AG04449 (cell line): ENCODE data around the gene TICAM2.

ENCODE experiments used
- CTCF ChIA-PET: fragments of 350-600 bp; formaldehyde crosslinking; extraction: SDS; loops from one replicate; lab custom pipeline; 2021; ENCODE audit warnings: antibody characterized with exemption; lab: Yijun Ruan, JAX
- POLR2A ChIA-PET: fragments of 400-600, 350-600 bp; formaldehyde crosslinking; extraction: SDS; loops from one replicate; lab custom pipeline; 2020; ENCODE audit warnings: antibody characterized with exemption, inconsistent platforms; lab: Yijun Ruan, JAX
- DNase-seq: peaks from one replicate; pipeline ENCODE4 v3.0.0-alpha.2; 2010; ENCODE audit warnings: low read depth, low spot score
- H3K4me3 ChIP-seq: 2 replicates; pipeline ENCODE4 v1.5.1; 2011; ENCODE audit warnings: low read depth, mild to moderate bottlenecking, control low read depth, low read length
- CTCF ChIP-seq: IDR thresholded peaks from one replicate; pipeline ENCODE4 v1.5.1; 2011; ENCODE audit warnings: mild to moderate bottlenecking, moderate library complexity, low read length, control low read depth, inconsistent platforms; ENCODE audit not compliant: insufficient read depth; ENCODE audit errors: missing control alignments

The TICAM2 gene

DNA sequence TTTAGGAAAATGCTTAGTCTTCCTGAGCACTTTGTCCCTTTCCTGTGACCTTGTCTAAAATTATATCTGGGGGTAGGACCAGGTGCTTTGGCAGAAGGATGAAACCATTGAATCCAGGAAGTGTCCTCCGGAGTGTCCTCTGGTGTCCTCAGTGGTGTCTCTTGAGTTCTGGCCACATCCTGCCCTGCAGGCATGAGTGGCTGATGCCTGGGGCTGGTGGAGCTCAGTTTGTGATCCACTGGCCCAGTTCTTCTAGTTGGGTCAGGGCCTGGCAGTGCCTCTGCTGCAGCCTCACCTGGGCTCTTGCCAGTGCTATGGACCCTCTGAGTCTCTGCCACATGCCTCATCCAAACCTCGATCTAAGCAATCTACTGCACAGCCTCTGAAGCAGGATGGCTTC is 38.0 kb upstream of the TICAM2 start:
- H3K4me3 ChIP-seq = no peak overlapping the region
- no peak for TF ChIP-seq CTCF
- CTCF ChIA-PET = interaction anchor here (4.8 kb wide), 1 partner anchor 7 kb away, joined by 26 read pairs; no protein-coding TSS in a partner anchor
- DNase-seq = no peak
- POLR2A ChIA-PET = no interaction called here

DNA sequence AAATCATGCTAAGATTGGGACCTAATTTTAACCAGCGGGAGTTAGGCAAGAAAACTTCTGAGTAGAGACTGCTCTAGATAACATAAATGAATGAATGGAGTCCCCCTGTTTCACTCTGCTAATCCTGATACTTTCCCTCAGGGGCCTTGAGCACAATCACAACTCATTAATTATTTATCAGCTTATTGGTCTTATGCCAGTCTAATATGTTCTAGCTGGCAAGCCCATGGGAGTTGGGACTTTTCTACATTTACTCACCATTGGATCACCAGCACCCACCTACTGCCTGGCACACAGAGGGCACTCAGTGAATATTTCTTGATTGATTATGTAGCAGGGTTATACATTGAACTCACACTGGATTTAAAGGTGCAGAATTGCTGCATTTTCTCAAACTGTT is 37.1 kb upstream of the TICAM2 start:
- CTCF ChIA-PET = no interaction called here
- POLR2A ChIA-PET = no interaction called here
- no peak for TF ChIP-seq CTCF
- no peak for DNase-seq
- H3K4me3 ChIP-seq = no peak overlapping the region

- CTCF ChIA-PET = interaction anchor here (1.1 kb wide), 1 partner anchor 329 kb away, joined by 3 read pairs; no protein-coding TSS in a partner anchor
- DNase-seq = no peak
- H3K4me3 ChIP-seq = no peak overlapping the region
- TF ChIP-seq CTCF = no peak
- POLR2A ChIA-PET = interaction anchor here (0.7 kb wide), 1 partner anchor 21 kb away, joined by 3 read pairs; no protein-coding TSS in a partner anchor
These were observed 35.2 kb upstream of the TICAM2 start for GRCh38 chr5:115637507-115637906.

- POLR2A ChIA-PET = no interaction called here
- DNase-seq = no peak
- H3K4me3 ChIP-seq = no peak overlapping the region
- TF ChIP-seq CTCF = no peak
- CTCF ChIA-PET = interaction anchor here (0.9 to 5.3 kb wide), 14 partner anchors 7 to 440 kb away, joined by 3 to 28 read pairs (median 4); no protein-coding TSS in a partner anchor
These were observed 33.7 kb upstream of the TICAM2 start for GRCh38 chr5:115636008-115636407.

DNA sequence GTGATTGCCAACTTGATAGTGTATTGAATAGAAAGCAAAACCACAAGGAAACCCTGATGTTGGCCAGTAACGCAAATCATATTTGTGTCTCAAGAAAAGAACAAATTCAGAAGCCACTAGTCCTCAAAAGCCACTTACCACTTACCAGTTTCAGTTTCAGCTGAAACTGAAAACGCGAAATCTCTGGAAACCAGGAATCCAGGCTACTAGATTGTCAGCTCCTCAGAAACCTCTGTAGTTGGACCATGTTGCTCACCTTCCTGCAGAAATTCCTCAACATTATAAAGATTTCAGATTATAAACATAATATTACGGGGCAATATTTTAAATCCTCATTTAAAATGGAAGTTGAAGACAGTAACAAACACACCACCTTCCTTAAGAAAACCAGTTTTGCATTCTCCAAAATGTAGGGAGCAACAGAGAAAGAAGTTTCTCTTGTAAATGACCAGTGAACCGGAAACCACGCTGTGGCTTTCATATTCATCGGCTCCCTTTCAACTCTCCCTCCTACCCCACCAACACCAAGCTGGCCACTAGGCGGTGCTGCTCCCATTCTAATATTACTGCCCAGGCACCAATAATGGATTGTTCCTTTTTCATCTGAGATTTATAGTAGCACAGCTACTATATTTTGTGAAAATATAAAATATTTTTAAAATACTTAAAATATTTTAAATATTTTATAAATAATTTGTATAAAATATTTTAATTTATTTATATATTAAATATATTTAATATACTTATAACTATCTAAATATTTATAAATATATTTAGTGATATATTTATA is 32.3 kb upstream of the TICAM2 start:
- TF ChIP-seq CTCF = peak; percentile 87

GRCh38 chr5:115629903-115630302 is 27.6 kb upstream of the TICAM2 start:
- no peak for DNase-seq
- ChIA-PET CTCF (interaction anchor here (1.0 to 1.5 kb wide), 3 partner anchors 13 to 439 kb away, joined by 3 to 5 read pairs (median 4); no protein-coding TSS in a partner anchor), POLR2A (no interaction called here)
- no peak overlapping the region for H3K4me3 ChIP-seq
- no peak for TF ChIP-seq CTCF

More for the DNA sequence above, 32.3 kb upstream of the TICAM2 start:
- ChIA-PET CTCF (interaction anchor here (0.7 to 5.3 kb wide), 27 partner anchors 8 to 442 kb away, joined by 3 to 28 read pairs (median 3); partner anchors contain the start of genes CDO1 and TMED7), POLR2A (interaction anchor here (0.6 to 0.9 kb wide), 2 partner anchors 207 to 338 kb away, joined by 3 read pairs; partner anchors contain the start of genes AP3S1, ATG12 and CCDC112)
- peak overlapping the region; percentile 43 for H3K4me3 ChIP-seq
- DNase-seq = no peak
